Choroid plexus epithelial cell (primary cell): ENCODE measurements around the gene LYPD6B.
A peak's percentile ranks its signal among the peaks of the same experiment; 100 is the strongest.

Experiments used
- DNase-seq: peaks from one replicate; pipeline ENCODE4 v3.0.0-alpha.2; 2010; ENCODE audit warnings: low read depth
- H3K4me3 ChIP-seq: 2 replicates; pipeline ENCODE4 v1.5.1; 2011; ENCODE audit warnings: low read depth, mild to moderate bottlenecking, control low read depth, low read length, moderate library complexity
- CTCF ChIP-seq: conservative IDR thresholded peaks from 2 replicates; pipeline ENCODE4 v1.5.1; 2011; ENCODE audit warnings: low read depth, mild to moderate bottlenecking, control low read depth, inconsistent platforms, low read length, moderate library complexity

LYPD6B gene

GRCh38 chr2:149068225-149068995, 29.9 kb downstream of the LYPD6B start:
- no peak for TF ChIP-seq CTCF
- H3K4me3 ChIP-seq = no peak overlapping the region
- peak; percentile 6 for DNase-seq

GRCh38 chr2:149068996-149069888, 30.7 kb downstream of the LYPD6B start:
- peak; percentile 71 for DNase-seq
- H3K4me3 ChIP-seq = no peak overlapping the region

GRCh38 chr2:149070681-149071320, 32.3 kb downstream of the LYPD6B start:
- DNase-seq = no peak
- TF ChIP-seq CTCF = no peak
- no peak overlapping the region for H3K4me3 ChIP-seq

More at GRCh38 chr2:149068996-149069888, 30.7 kb downstream of the LYPD6B start:
- TF ChIP-seq CTCF = no peak

GRCh38 chr2:149075105-149075504, 36.6 kb downstream of the LYPD6B start:
- no peak overlapping the region for H3K4me3 ChIP-seq
- TF ChIP-seq CTCF = no peak
- DNase-seq = no peak

GRCh38 chr2:149075853-149076252, 37.4 kb downstream of the LYPD6B start:
- H3K4me3 ChIP-seq = peak overlapping the region; percentile 29
- peak; percentile 12 for DNase-seq
- TF ChIP-seq CTCF = no peak

- H3K4me3 ChIP-seq = no peak overlapping the region
- DNase-seq = no peak
- TF ChIP-seq CTCF = no peak
Observed at GRCh38 chr2:149076863-149077412, 38.4 kb downstream of the LYPD6B start.
